ENCODE measurements around the gene CHST9.

DNA sequence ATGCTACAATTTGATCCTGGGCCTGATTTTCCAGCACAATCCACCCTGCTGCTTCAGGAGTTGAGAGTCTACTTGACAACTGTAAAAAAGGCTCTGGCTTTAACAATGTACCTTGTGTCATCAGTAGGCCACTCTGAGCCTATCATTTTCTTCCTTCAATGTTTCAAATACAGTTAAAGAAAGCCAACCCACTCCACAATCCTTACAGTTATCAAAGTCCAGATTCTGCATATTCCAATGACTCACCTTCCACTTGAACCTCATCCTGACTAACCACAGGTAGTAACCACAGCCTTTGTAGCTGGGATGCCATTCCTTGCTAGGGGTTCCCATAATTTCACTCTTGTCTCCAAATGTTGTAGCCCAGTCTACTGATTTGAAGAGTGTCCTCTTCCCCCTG is 284.1 kb downstream of the CHST9 start:
- TF ChIP-seq POLR2A (IDR thresholded peaks at IDR 0.05) (no peak), POLR2AphosphoS5 (IDR thresholded peaks at IDR 0.05) (no peak)
- TF ChIP-seq, protein P1, sequence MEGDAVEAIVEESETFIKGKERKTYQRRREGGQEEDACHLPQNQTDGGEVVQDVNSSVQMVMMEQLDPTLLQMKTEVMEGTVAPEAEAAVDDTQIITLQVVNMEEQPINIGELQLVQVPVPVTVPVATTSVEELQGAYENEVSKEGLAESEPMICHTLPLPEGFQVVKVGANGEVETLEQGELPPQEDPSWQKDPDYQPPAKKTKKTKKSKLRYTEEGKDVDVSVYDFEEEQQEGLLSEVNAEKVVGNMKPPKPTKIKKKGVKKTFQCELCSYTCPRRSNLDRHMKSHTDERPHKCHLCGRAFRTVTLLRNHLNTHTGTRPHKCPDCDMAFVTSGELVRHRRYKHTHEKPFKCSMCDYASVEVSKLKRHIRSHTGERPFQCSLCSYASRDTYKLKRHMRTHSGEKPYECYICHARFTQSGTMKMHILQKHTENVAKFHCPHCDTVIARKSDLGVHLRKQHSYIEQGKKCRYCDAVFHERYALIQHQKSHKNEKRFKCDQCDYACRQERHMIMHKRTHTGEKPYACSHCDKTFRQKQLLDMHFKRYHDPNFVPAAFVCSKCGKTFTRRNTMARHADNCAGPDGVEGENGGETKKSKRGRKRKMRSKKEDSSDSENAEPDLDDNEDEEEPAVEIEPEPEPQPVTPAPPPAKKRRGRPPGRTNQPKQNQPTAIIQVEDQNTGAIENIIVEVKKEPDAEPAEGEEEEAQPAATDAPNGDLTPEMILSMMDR (IDR thresholded peaks at IDR 0.05) = no peak

Measured in prostate gland (tissue), 2 donors.